ENCODE data around the gene CLN6. TPM values are rescaled to one million over a fixed set of nuclear protein-coding genes. Genes with fewer than 3 reads are reported as not detected.

The CLN6 gene
- 10 to 100 TPM; 20.1 to 39.2 (median 31.0) TPM for total RNA-seq
- long read RNA-seq, donor 1, transcript CLN6-201 (7 exons, 2,243 nt): major isoform, 9 of 20 reads
- long read RNA-seq, donor 1, partial matches to known transcripts: 1 of 20 reads
- long read RNA-seq, donor 1, other reads (novel, unspliced or antisense): 2 of 20 reads
- long read RNA-seq, donor 2, partial matches to known transcripts: 0 of 6 reads
- long read RNA-seq, donor 2, other reads (novel, unspliced or antisense): 2 of 6 reads

- H3K9me3 ChIP-seq: no peaks in the 10 kb centered on the region
- H3K4me3 ChIP-seq: peak within 1 kb of the TSS; percentile 67
- TF ChIP-seq CTCF (IDR thresholded peaks at IDR 0.05): no peak
- H3K4me1 ChIP-seq (ENCODE audit: low read depth): peaks cover 25% of the 10 kb centered on the region
- no peaks in the 10 kb centered on the region for H3K36me3 ChIP-seq (ENCODE audit: low read depth)
- ATAC-seq (peak; percentile 95), DNase-seq (peak; percentile 82 to 89 (median 88))
- intact Hi-C loops (cut with DNase I, micrococcal nuclease): no loop called here
Observed at GRCh38 chr15:68229386-68230156, at the start of gene CLN6. Gene CLN6, minus strand, starts transcription at chr15:68229728. Its CDS starts 144 bp downstream, at chr15:68229584.

GRCh38 chr15:68278595-68279405, 49.3 kb upstream of the CLN6 start:
- no peaks in the 10 kb centered on the region for H3K36me3 ChIP-seq (ENCODE audit: low read depth)
- peaks cover 33% of the 10 kb centered on the region for H3K4me1 ChIP-seq (ENCODE audit: low read depth)
- ATAC-seq: peak; percentile 5
- H3K9me3 ChIP-seq: no peaks in the 10 kb centered on the region
- no peak for TF ChIP-seq CTCF (IDR thresholded peaks at IDR 0.05)
- intact Hi-C loops (cut with DNase I, micrococcal nuclease): no loop called here
- peak in 1 of 3 donors; percentile 41 for DNase-seq
- peak overlapping the region; percentile 94 for H3K4me3 ChIP-seq

GRCh38 chr15:68278345-68278594, 48.7 kb upstream of the CLN6 start:
- intact Hi-C loops (cut with DNase I, micrococcal nuclease): no loop called here
- Histone ChIP-seq H3K36me3 (ENCODE audit: low read depth) (no peaks in the 10 kb centered on the region), H3K4me3 (peak overlapping the region; percentile 94), H3K9me3 (no peaks in the 10 kb centered on the region), H3K4me1 (ENCODE audit: low read depth) (peaks cover 33% of the 10 kb centered on the region)
- ATAC-seq: no peak
- peak; percentile 23 for TF ChIP-seq CTCF (IDR thresholded peaks at IDR 0.05)
- DNase-seq: peak in 1 of 3 donors; percentile 66

- Histone ChIP-seq H3K4me3 (peak within 1 kb of the TSS; percentile 94), H3K36me3 (ENCODE audit: low read depth) (no peaks in the 10 kb centered on the region), H3K9me3 (no peaks in the 10 kb centered on the region), H3K4me1 (ENCODE audit: low read depth) (peaks cover 33% of the 10 kb centered on the region)
- peak; percentile 94 for ATAC-seq
- no peak for TF ChIP-seq CTCF (IDR thresholded peaks at IDR 0.05)
- DNase-seq: peak; percentile 90 to 95 (median 94)
- intact Hi-C loops (cut with DNase I, micrococcal nuclease): no loop called here
Observed at GRCh38 chr15:68277603-68278344, 48.2 kb upstream of the CLN6 start, which contains the start of gene FEM1B. Gene FEM1B, plus strand, starts transcription at chr15:68277745. Its CDS starts 673 bp downstream, at chr15:68278418.

GRCh38 chr15:68277131-68277602, 47.6 kb upstream of the CLN6 start:
- intact Hi-C loops (cut with DNase I, micrococcal nuclease): no loop called here
- H3K9me3 ChIP-seq: no peaks in the 10 kb centered on the region
- H3K4me3 ChIP-seq: peak overlapping the region; percentile 94
- ATAC-seq (peak; percentile 22), DNase-seq (peak in 1 of 3 donors; percentile 51)
- no peaks in the 10 kb centered on the region for H3K36me3 ChIP-seq (ENCODE audit: low read depth)
- TF ChIP-seq CTCF (IDR thresholded peaks at IDR 0.05): no peak
- peaks cover 32% of the 10 kb centered on the region for H3K4me1 ChIP-seq (ENCODE audit: low read depth)

All from mucosa of descending colon (tissue), 3 donors.